DOHH2 (cell line): ENCODE data around the gene IL19.

ENCODE experiments used
- H3F3A ChIP-seq: fragments of 200-600 bp; sonication (generic), shearing (Covaris generic); 2 replicates; pipeline ENCODE4 v1.6.0; 2016; ENCODE audit warnings: antibody characterized with exemption, mild to moderate bottlenecking; ENCODE audit not compliant: control insufficient read depth, insufficient read depth
- H3K27ac ChIP-seq: fragments of 200-600 bp; sonication (generic); 2 replicates; pipeline ENCODE4 v1.5.1; 2014; ENCODE audit warnings: low read depth, mild to moderate bottlenecking, low read length, moderate library complexity
- H3K27me3 ChIP-seq: fragments of 200-600 bp; sonication (generic); 2 replicates; pipeline ENCODE4 v1.6.1; 2014; ENCODE audit warnings: mild to moderate bottlenecking, low read length, mixed read lengths; ENCODE audit not compliant: control insufficient read depth
- H3K36me3 ChIP-seq: fragments of 200-600 bp; sonication (generic); 2 replicates; pipeline ENCODE4 v1.6.1; 2014; ENCODE audit warnings: mild to moderate bottlenecking, low read length, moderate library complexity, mixed read lengths; ENCODE audit not compliant: control insufficient read depth
- H3K4me1 ChIP-seq: fragments of 200-600 bp; sonication (generic); 2 replicates; pipeline ENCODE4 v1.6.1; 2014; ENCODE audit warnings: mild to moderate bottlenecking, low read length, mixed read lengths; ENCODE audit not compliant: control insufficient read depth
- H3K4me2 ChIP-seq: fragments of 200-600 bp; sonication (generic); 2 replicates; pipeline ENCODE4 v1.6.0; 2014; ENCODE audit warnings: mild to moderate bottlenecking, low read length, moderate library complexity
- H3K4me3 ChIP-seq: fragments of 200-600 bp; sonication (generic); 2 replicates; pipeline ENCODE4 v1.5.1; 2014; ENCODE audit warnings: mild to moderate bottlenecking, low read length, mixed read lengths
- H3K79me2 ChIP-seq: fragments of 200-600 bp; sonication (generic); 2 replicates; pipeline ENCODE4 v1.6.1; 2014; ENCODE audit warnings: mild to moderate bottlenecking, low read length, mixed read lengths; ENCODE audit not compliant: control insufficient read depth
- H3K9me2 ChIP-seq: fragments of 200-600 bp; sonication (generic); replicated peaks from 2 replicates; pipeline ENCODE4 v1.6.1; 2014; ENCODE audit warnings: mild to moderate bottlenecking, low read length, mixed read lengths; ENCODE audit not compliant: control insufficient read depth
- H3K9me3 ChIP-seq: fragments of 200-600 bp; sonication (generic); 2 replicates; pipeline ENCODE4 v1.6.1; 2014; ENCODE audit warnings: antibody characterized with exemption, low read length, mixed read lengths; ENCODE audit not compliant: control insufficient read depth, insufficient read depth
- H4K20me1 ChIP-seq: fragments of 200-600 bp; sonication (generic); 2 replicates; pipeline ENCODE4 v1.6.0; 2014; ENCODE audit warnings: low read depth, mild to moderate bottlenecking, antibody characterized with exemption, low read length, moderate library complexity; ENCODE audit not compliant: control insufficient read depth, insufficient read depth
- EZH2phosphoT487 ChIP-seq: fragments of 200-600 bp; sonication (generic); IDR thresholded peaks from 2 replicates; pipeline ENCODE4 v1.6.1; 2017; ENCODE audit warnings: borderline replicate concordance, mild to moderate bottlenecking, antibody characterized with exemption, low read length, moderate library complexity, mixed read lengths
- TF ChIP-seq, protein P1 (sequence below): fragments of 200-600 bp; sonication (generic); IDR thresholded peaks from one replicate; pipeline ENCODE4 v1.5.1; 2014; ENCODE audit warnings: antibody characterized with exemption, mild to moderate bottlenecking, low read depth, low read length; ENCODE audit not compliant: poor library complexity, severe bottlenecking

IL19 gene

DNA sequence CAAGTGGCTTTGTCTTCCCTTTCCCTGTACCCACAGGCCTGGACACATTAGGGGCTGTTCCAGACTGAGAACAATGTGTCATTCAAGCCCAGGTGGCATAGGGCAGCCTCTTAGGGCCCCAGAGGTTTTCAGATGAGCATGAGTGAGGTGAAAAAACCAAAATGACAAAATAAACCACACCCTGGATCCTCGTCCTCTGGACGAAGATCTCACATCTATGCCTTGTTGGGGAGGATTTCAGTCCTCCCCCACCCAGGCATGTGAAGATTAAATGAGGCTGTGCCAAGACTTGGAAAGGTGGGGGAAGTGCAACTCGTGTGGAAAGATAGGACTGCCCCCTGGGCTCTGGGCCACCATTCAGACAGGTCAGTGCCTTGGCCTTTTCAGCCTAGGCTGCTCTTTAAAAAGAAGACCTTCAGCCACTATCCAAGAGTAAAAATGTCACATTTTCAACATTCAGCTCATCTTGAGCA lies 32.8 kb upstream of the IL19 start:
- Histone ChIP-seq H3K79me2 (no peaks in the 10 kb centered on the region), H3F3A (peaks cover 12% of the 10 kb centered on the region), H4K20me1 (peaks cover 4% of the 10 kb centered on the region), H3K4me1 (peaks cover 41% of the 10 kb centered on the region), H3K9me2 (no peaks in the 10 kb centered on the region), H3K4me3 (no peak overlapping the region), H3K27me3 (peaks cover 23% of the 10 kb centered on the region), H3K4me2 (no peak overlapping the region), H3K27ac (no peak overlapping the region), H3K9me3 (no peaks in the 10 kb centered on the region), H3K36me3 (peaks cover 2% of the 10 kb centered on the region; the same call in 1 of the 2 replicates)
- TF ChIP-seq, protein P1, sequence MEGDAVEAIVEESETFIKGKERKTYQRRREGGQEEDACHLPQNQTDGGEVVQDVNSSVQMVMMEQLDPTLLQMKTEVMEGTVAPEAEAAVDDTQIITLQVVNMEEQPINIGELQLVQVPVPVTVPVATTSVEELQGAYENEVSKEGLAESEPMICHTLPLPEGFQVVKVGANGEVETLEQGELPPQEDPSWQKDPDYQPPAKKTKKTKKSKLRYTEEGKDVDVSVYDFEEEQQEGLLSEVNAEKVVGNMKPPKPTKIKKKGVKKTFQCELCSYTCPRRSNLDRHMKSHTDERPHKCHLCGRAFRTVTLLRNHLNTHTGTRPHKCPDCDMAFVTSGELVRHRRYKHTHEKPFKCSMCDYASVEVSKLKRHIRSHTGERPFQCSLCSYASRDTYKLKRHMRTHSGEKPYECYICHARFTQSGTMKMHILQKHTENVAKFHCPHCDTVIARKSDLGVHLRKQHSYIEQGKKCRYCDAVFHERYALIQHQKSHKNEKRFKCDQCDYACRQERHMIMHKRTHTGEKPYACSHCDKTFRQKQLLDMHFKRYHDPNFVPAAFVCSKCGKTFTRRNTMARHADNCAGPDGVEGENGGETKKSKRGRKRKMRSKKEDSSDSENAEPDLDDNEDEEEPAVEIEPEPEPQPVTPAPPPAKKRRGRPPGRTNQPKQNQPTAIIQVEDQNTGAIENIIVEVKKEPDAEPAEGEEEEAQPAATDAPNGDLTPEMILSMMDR: no peak

DNA sequence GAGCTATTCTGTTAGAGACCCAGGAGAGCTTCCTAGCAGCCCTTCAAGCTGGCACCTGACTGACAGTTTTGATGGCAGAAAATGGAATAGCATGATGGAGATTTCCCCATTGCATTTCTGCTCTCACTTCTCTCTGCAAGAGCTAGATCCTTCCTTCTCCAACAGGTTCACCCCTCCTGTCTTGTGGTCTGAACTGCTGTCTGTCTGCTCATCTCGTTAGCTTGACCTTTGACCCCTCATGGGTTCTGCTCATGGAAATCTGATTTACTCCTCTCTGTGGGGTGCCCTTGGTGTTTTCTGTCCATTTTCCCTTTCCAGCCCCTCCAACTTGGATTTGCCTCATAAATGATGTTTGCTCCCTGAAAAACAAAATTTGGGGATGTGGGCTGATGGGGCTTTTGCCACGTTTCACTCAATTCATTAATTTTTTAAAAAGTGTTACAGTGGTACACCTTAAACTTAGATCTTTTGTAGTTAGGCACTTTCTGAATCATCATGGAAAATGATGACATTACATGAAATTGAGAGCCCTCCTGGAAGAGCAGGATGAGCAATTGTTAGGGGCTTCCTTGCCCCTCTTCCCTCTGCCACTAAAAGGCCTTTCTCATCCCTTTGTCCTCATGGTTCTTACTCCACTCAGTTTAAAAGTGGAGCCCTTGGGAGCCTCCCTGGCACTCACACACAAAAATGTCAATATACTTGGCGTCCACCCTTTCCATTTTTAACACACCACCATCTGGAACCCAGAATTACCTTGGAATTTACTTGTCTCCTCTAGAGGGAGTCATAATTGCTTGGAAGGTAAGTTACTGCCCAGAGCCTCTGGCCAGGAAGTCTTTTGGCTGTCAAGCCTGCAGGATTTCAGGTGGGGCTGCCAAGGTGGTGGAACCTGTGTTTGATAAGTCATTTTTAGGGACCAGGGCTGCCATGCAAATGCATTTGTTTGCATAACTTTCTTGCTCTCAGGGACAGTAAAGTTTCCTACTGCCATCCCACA lies 31.9 kb upstream of the IL19 start:
- Histone ChIP-seq H3K4me1 (peaks cover 41% of the 10 kb centered on the region), H3K4me3 (peak overlapping the region; percentile 23), H3K79me2 (no peaks in the 10 kb centered on the region), H3K4me2 (peak overlapping the region; percentile 37), H3K27ac (no peak overlapping the region), H3K27me3 (peaks cover 32% of the 10 kb centered on the region), H3K9me3 (no peaks in the 10 kb centered on the region), H3K36me3 (no peaks in the 10 kb centered on the region), H3K9me2 (no peaks in the 10 kb centered on the region), H4K20me1 (peaks cover 4% of the 10 kb centered on the region), H3F3A (peaks cover 12% of the 10 kb centered on the region)
- TF ChIP-seq EZH2phosphoT487: no peak
- TF ChIP-seq, protein P1: peak; percentile 37

DNA sequence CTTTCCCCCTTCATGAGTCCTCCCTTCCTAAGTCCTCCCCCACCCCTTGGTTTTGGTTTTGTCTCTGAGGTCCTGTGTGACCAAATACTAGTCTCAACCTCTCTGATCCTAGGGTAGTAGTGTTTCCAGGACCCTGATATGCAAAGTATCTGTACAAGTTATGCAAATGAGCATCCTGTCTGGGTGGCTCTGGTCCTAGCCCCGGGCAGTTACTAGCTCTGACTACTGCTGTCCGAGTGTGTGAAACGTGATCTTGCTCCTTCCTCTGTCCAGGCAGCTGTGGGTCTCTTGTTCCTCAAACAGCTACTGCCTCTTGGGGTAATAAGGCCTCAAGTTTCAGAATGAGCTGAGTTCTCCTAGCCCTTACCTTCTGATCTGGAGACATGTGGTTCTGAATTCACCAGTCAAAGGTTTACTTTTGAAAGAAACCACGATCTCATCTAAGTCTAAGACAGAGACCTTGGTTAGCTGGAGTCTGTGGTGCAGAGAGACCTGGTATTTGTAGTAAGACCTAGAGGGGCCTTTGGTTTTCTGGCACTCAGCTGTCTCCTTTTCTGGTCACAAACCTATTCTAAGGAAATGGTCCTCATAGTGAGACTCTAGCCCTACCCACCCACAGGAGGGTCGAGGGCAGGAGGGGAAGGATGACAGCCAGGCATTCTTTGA lies 31.0 kb upstream of the IL19 start:
- peaks cover 35% of the 10 kb centered on the region for H3K27me3 ChIP-seq
- no peaks in the 10 kb centered on the region for H3K9me3 ChIP-seq
- H3F3A ChIP-seq: peaks cover 12% of the 10 kb centered on the region
- H3K9me2 ChIP-seq: no peaks in the 10 kb centered on the region
- TF ChIP-seq EZH2phosphoT487: no peak
- TF ChIP-seq, protein P1: no peak
- H3K4me2 ChIP-seq: peak overlapping the region; percentile 37
- H4K20me1 ChIP-seq: peaks cover 4% of the 10 kb centered on the region
- peak overlapping the region; percentile 24; the same call in 1 of the 2 replicates for H3K27ac ChIP-seq
- no peaks in the 10 kb centered on the region for H3K36me3 ChIP-seq
- H3K4me1 ChIP-seq: peaks cover 41% of the 10 kb centered on the region
- H3K4me3 ChIP-seq: peak overlapping the region; percentile 23
- no peaks in the 10 kb centered on the region for H3K79me2 ChIP-seq
